ENCODE results near the gene LILRA1. TPM values are rescaled to one million over a fixed set of nuclear protein-coding genes. Genes with fewer than 3 reads are reported as not detected.

The LILRA1 gene
- total and polyA plus RNA-seq, 12 donors: 0.30 to 5.5 (median 1.0) TPM

DNA sequence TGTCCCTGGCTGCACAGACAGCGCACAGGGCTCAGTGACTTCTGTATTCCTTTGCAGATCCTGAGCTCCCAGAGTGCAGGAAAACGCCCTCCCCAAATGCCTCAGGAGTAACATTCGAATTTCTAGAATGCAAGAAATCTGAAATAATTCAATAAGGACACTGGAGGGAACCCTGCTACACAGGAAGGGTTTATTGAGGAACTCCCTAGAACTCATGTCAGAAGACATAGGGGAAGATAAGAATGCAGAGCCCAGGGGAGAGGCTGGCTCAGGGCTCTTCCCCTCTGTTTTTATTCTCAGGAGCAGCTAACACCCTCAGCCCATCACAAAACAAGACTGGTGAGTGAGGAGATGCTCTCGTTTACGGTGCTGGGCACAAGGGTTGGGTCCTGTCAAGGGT is 6.8 kb downstream of the LILRA1 start:
- no peak for TF ChIP-seq POLR2A (IDR thresholded peaks at IDR 0.05)
- TF ChIP-seq, protein P1, sequence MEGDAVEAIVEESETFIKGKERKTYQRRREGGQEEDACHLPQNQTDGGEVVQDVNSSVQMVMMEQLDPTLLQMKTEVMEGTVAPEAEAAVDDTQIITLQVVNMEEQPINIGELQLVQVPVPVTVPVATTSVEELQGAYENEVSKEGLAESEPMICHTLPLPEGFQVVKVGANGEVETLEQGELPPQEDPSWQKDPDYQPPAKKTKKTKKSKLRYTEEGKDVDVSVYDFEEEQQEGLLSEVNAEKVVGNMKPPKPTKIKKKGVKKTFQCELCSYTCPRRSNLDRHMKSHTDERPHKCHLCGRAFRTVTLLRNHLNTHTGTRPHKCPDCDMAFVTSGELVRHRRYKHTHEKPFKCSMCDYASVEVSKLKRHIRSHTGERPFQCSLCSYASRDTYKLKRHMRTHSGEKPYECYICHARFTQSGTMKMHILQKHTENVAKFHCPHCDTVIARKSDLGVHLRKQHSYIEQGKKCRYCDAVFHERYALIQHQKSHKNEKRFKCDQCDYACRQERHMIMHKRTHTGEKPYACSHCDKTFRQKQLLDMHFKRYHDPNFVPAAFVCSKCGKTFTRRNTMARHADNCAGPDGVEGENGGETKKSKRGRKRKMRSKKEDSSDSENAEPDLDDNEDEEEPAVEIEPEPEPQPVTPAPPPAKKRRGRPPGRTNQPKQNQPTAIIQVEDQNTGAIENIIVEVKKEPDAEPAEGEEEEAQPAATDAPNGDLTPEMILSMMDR (IDR thresholded peaks at IDR 0.05): no peak
- Histone ChIP-seq H3K27me3 (peaks cover 2% of the 10 kb centered on the region), H3K9me3 (replicated peaks in 1 of 3) (no peaks in the 10 kb centered on the region), H3K36me3 (replicated peaks in 1 of 2) (no peaks in the 10 kb centered on the region), H3K4me1 (replicated peaks in 1 of 2) (no peaks in the 10 kb centered on the region), H3K27ac (no peak overlapping the region), H3K4me3 (no peak overlapping the region)
- 46 to 66% (median 60%) methylated on average over 5 of the region's 5 CpGs for WGBS, 4 donors
- intact Hi-C loops (cut with DNase I): no loop called here
- DNase-seq: no peak

DNA sequence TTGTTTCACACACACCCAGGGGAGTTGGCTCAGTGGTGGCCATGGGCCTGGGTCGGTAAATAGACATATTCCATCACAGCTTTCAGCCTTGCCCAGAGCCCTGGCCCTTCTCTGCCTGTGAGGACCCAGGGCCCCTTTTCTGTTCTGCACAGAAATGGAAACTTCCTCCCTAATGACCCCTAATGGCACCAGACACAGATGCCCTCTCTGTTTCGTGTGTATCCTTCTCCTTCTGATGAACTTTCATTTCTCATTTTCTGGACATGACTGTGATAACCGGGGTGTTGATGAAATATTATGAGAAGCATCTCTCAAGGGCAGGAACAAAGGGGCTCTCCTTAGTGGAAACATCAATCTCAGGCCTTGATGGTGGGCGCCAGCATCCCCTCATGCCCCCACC is 12.8 kb downstream of the LILRA1 start:
- no peak for DNase-seq
- Histone ChIP-seq H3K4me1 (replicated peaks in 1 of 2) (no peaks in the 10 kb centered on the region), H3K27me3 (peaks cover 2% of the 10 kb centered on the region), H3K27ac (no peak overlapping the region), H3K4me3 (no peak overlapping the region), H3K9me3 (replicated peaks in 1 of 3) (no peaks in the 10 kb centered on the region), H3K36me3 (replicated peaks in 1 of 2) (no peaks in the 10 kb centered on the region)
- intact Hi-C loops (cut with DNase I): no loop called here
- no peak for TF ChIP-seq POLR2A (IDR thresholded peaks at IDR 0.05)
- TF ChIP-seq, protein P1 (IDR thresholded peaks at IDR 0.05): no peak
- WGBS, 4 donors: 39 to 53% (median 47%) methylated on average over 3 to 4 of the region's 4 CpGs

DNA sequence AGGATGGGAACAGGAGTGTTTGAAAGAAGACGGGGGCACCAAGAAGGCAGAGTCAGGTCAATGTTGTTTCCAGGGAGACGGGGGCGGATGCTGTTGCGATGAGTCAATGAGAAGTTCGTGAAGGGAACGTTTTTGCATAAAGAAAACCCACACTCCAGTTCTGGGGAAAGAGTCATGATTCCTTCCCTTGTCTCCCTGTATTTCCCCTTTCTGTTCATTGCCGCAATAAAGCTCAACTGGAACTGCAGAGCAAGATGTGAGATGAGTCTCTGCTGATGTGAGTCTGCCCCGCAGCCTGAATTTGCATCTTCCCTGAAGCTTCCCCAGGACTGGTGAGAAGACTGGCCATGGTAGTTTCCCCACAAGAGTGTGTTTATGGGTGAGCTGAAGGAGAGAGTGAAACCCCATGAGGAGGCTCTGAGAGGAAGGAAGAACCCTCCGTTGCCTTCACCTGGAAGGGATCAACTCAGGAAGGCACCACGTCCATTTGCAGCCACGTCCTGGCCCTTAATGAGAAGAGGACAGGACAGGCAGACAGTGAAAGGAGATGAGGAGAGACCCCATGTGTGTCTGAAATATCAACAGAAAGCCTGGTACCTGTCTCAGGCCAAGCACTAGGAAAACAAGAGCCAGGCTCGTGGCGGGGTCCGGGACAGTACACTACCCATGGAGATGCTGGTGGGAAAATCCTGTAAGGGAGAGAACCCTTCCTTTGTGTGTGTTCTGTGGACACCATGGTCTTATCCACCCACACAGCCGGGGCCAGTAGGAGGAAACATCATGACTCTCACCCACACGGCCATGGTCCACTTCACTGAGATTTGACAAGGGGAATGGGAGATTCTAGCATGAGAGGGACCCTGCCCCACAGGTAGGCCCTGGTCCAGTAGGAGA is 13.7 kb downstream of the LILRA1 start:
- intact Hi-C loops (cut with DNase I): no loop called here
- no peak overlapping the region for H3K27ac ChIP-seq
- no peaks in the 10 kb centered on the region for H3K9me3 ChIP-seq (replicated peaks in 1 of 3)
- peaks cover 2% of the 10 kb centered on the region for H3K27me3 ChIP-seq
- 55 to 69% (median 63%) methylated on average over 15 to 16 of the region's 16 CpGs for WGBS, 4 donors
- H3K4me1 ChIP-seq (replicated peaks in 1 of 2): no peaks in the 10 kb centered on the region
- no peaks in the 10 kb centered on the region for H3K36me3 ChIP-seq (replicated peaks in 1 of 2)
- DNase-seq: peak in 1 of 7 donors; percentile 27
- no peak overlapping the region for H3K4me3 ChIP-seq
- no peak for TF ChIP-seq POLR2A (IDR thresholded peaks at IDR 0.05)
- TF ChIP-seq, protein P1 (IDR thresholded peaks at IDR 0.05): no peak

DNA sequence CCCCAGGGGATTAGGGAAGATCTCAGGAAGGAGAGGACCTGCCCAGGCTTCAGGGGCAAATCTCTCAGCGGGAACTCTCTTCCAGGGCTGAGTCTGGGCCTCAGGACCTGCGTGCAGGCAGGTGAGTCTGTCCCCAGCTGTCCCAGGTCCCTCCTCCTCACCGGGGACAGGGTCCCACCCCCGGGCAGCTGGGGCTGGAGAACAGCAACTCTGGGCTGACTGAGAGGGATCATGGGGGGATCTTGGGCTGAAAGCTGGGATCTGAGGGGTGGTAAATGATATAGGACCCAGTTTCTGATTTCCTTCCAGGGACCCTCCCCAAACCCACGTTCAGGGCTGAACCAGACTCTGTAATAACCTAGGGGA is 14.3 kb downstream of the LILRA1 start:
- intact Hi-C loops (cut with DNase I): no loop called here
- 74 to 100% (median 81%) methylated on average over 1 to 5 of the region's 5 CpGs for WGBS, 4 donors

More for the DNA sequence above, 14.3 kb downstream of the LILRA1 start:
- peaks cover 2% of the 10 kb centered on the region for H3K27me3 ChIP-seq
- H3K27ac ChIP-seq: no peak overlapping the region
- no peaks in the 10 kb centered on the region for H3K4me1 ChIP-seq (replicated peaks in 1 of 2)
- no peaks in the 10 kb centered on the region for H3K36me3 ChIP-seq (replicated peaks in 1 of 2)
- no peak overlapping the region for H3K4me3 ChIP-seq
- TF ChIP-seq, protein P1 (IDR thresholded peaks at IDR 0.05): no peak
- TF ChIP-seq POLR2A (IDR thresholded peaks at IDR 0.05): no peak
- DNase-seq: no peak
- H3K9me3 ChIP-seq (replicated peaks in 1 of 3): no peaks in the 10 kb centered on the region
